ENCODE measurements around the gene OLFML3.

DNA sequence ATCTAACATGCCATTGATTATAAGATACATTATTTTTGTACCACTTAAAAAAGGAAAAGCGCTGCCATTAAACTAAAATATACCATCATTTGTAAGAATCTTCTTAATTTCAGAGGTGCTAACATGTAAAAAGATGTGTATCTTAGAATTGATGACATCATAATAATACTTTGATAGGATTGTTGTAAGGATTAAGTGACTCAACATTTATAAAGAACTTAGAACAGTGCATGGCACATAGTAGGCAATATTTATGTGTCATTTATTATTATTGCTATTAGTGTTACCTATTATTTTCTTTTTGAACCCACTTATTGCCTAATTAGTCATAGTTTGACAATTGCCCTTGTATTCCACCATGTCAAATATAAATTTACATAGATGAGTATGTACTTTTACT, 28.4 kb upstream of the OLFML3 start:
- TF ChIP-seq EZH2 (IDR thresholded peaks at IDR 0.05; ENCODE audit: borderline replicate concordance, low read length) = no peak
- no peak for TF ChIP-seq CTCF (conservative IDR thresholded peaks at IDR 0.05 in 1 of 2, IDR thresholded peaks at IDR 0.05 in 1 of 2; ENCODE audit: extremely low read depth in 1 of 2, insufficient read depth in 1 of 2, low read depth in 1 of 2, low read length in 2 of 2)

Data from mammary epithelial cell (primary cell).